ENCODE data around the gene CIC. TPM values are rescaled to one million over a fixed set of nuclear protein-coding genes. Genes with fewer than 3 reads are reported as not detected.

The CIC gene
- polyA plus RNA-seq (2013, experiment 1 of 4), result 73.7 TPM
- 80.8 TPM for polyA plus RNA-seq (2013, experiment 2 of 4)
- polyA plus RNA-seq (2013, experiment 3 of 4), result 61.1 TPM
- polyA plus RNA-seq (2013, experiment 4 of 4), result 66.8 TPM

DNA sequence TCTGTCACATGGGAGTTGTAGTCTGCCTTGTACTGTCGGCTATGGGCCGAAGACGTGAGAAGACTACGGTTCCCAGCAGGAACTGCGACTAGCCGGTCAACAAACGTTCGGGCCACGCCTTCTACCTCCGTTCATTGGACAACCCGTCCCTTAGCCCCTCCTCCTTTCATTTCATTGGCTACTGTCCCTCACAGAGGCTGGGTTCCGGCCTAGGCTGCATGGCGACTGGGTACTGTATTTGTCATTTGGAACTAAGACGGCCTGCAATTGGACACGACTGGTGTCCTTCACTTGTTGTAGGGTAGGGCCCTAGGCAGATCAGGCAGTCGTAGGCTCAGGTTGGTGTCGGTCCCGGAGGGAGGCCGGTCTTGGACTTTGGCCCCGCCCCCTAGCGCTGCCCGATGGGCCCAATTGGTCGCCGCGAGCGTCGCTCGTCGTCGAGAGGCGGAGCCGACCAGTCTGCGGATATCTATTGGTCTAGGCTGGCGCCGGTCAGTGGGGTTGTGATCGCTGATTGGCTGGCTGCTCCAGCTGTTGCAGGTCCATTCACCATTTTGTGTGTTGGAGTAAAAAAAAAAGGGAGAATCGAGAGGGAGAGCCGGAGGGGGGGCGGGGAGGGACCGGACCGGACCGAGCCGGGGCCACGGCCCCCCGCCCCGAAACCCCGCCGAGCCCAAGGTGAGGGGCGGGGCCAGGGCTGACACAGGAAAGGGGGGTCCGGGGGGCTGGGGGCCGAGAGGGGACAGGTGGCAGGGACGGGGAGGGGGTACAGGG is at the start of gene CIC:
CIC (plus strand) TSS at position 549 of the 774 bp plus-strand sequence. CDS start 2,532 bp downstream, outside the sequence.
- Histone ChIP-seq H3K27ac (ENCODE audit: insufficient read depth, low read depth, low read length, poor library complexity, severe bottlenecking) (peak within 1 kb of the TSS; percentile 94), H3K27me3 (ENCODE audit: control insufficient read depth, insufficient read depth, low read length, poor library complexity, severe bottlenecking) (no peaks in the 10 kb centered on the region), H3K36me3 (ENCODE audit: control insufficient read depth, insufficient read depth, low read length) (no peaks in the 10 kb centered on the region), H3K9me3 (ENCODE audit: control insufficient read depth, low read length) (no peaks in the 10 kb centered on the region), H3K4me3 (ENCODE audit: insufficient read depth, low read depth, low read length) (peak within 1 kb of the TSS; percentile 70), H3K4me1 (ENCODE audit: control insufficient read depth, insufficient read depth, low read length) (peaks cover 12% of the 10 kb centered on the region)
- 0 to 1% methylated on average over 48 to 52 of the region's 52 CpGs for WGBS, 2 experiments

DNA sequence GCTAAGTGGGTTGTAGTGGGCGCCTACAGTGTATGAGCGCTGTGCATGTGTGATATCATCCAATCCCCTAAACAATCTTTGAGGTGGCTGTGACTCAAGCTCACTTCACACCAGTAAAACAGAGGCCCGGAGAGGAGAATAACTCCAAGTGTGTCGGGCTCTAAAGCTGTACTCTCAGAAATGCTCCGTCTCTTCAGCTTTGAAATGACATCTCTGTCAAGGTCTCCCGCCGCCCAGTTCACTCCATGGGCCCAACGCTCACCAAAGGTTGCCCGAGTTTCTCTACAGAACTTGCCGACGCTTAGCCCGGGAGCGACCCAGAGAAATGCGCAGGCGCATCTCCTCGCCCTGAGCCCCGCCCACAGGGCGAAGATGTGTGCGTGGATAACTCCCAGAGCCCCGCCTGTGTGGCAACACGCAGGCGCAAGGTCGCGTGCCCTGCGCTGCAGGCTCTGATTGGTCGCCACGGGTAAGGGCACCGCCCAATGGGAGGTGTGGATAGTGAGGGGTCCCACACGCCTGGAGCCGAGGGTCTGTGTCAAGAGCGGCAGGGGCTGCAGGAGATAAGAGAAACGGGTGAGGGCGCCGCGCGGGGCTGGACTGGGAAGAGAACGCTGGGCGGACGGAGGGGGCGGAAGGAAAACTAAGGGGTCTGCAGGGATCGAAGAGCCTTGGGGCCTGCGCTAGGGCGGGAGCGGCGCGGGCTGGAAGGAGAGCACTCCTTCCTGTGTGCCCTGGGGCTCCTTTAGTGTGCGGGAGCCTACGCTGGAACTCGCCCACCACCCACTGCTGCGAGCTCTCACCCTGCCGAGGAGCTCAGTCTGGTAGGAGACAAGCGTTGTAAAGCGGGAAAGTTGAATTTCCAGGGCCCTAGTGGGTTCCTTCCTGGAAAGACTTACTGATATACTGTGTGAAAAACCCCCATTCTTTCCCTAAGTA is 49.0 kb upstream of the CIC start, which contains the start of gene ZNF526:
ZNF526 (plus strand) TSS at position 501 of the 939 bp plus-strand sequence. CDS start 4,092 bp downstream, outside the sequence.
- peaks cover 11% of the 10 kb centered on the region for H3K36me3 ChIP-seq (ENCODE audit: control insufficient read depth, insufficient read depth, low read length)
- WGBS, 2 experiments, result 3% methylated on average over 53 of the region's 53 CpGs
- peak within 1 kb of the TSS; percentile 80 for H3K27ac ChIP-seq (ENCODE audit: insufficient read depth, low read depth, low read length, poor library complexity, severe bottlenecking)
- H3K9me3 ChIP-seq (ENCODE audit: control insufficient read depth, low read length), result no peaks in the 10 kb centered on the region
- peak within 1 kb of the TSS; percentile 89 for H3K4me3 ChIP-seq (ENCODE audit: insufficient read depth, low read depth, low read length)
- H3K4me1 ChIP-seq (ENCODE audit: control insufficient read depth, insufficient read depth, low read length), result peaks cover 22% of the 10 kb centered on the region
- H3K27me3 ChIP-seq (ENCODE audit: control insufficient read depth, insufficient read depth, low read length, poor library complexity, severe bottlenecking), result no peaks in the 10 kb centered on the region

- H3K27ac ChIP-seq (ENCODE audit: insufficient read depth, low read depth, low read length, poor library complexity, severe bottlenecking), result peak overlapping the region; percentile 80
- peak overlapping the region; percentile 89 for H3K4me3 ChIP-seq (ENCODE audit: insufficient read depth, low read depth, low read length)
- H3K36me3 ChIP-seq (ENCODE audit: control insufficient read depth, insufficient read depth, low read length), result peaks cover 14% of the 10 kb centered on the region
- H3K9me3 ChIP-seq (ENCODE audit: control insufficient read depth, low read length), result no peaks in the 10 kb centered on the region
- peaks cover 18% of the 10 kb centered on the region for H3K4me1 ChIP-seq (ENCODE audit: control insufficient read depth, insufficient read depth, low read length)
- no peaks in the 10 kb centered on the region for H3K27me3 ChIP-seq (ENCODE audit: control insufficient read depth, insufficient read depth, low read length, poor library complexity, severe bottlenecking)
- 8 to 9% methylated on average over 6 of the region's 6 CpGs for WGBS, 2 experiments
Measured at GRCh38 chr19:42220751-42221097, 48.3 kb upstream of the CIC start.

- H3K36me3 ChIP-seq (ENCODE audit: control insufficient read depth, insufficient read depth, low read length), result peaks cover 26% of the 10 kb centered on the region
- H3K4me3 ChIP-seq (ENCODE audit: insufficient read depth, low read depth, low read length), result no peak overlapping the region
- no peaks in the 10 kb centered on the region for H3K27me3 ChIP-seq (ENCODE audit: control insufficient read depth, insufficient read depth, low read length, poor library complexity, severe bottlenecking)
- no peak overlapping the region for H3K27ac ChIP-seq (ENCODE audit: insufficient read depth, low read depth, low read length, poor library complexity, severe bottlenecking)
- no peaks in the 10 kb centered on the region for H3K9me3 ChIP-seq (ENCODE audit: control insufficient read depth, low read length)
- peaks cover 5% of the 10 kb centered on the region for H3K4me1 ChIP-seq (ENCODE audit: control insufficient read depth, insufficient read depth, low read length)
- 96% methylated on average over 37 of the region's 37 CpGs for WGBS, 2 experiments
Measured at GRCh38 chr19:42224940-42225717, 43.9 kb upstream of the CIC start.

GRCh38 chr19:42225718-42226292 is 43.2 kb upstream of the CIC start:
- H3K9me3 ChIP-seq (ENCODE audit: control insufficient read depth, low read length), result no peaks in the 10 kb centered on the region
- no peaks in the 10 kb centered on the region for H3K27me3 ChIP-seq (ENCODE audit: control insufficient read depth, insufficient read depth, low read length, poor library complexity, severe bottlenecking)
- peaks cover 26% of the 10 kb centered on the region for H3K36me3 ChIP-seq (ENCODE audit: control insufficient read depth, insufficient read depth, low read length)
- no peak overlapping the region for H3K4me3 ChIP-seq (ENCODE audit: insufficient read depth, low read depth, low read length)
- no peak overlapping the region for H3K27ac ChIP-seq (ENCODE audit: insufficient read depth, low read depth, low read length, poor library complexity, severe bottlenecking)
- 95 to 96% methylated on average over 33 of the region's 33 CpGs for WGBS, 2 experiments
- peaks cover 5% of the 10 kb centered on the region for H3K4me1 ChIP-seq (ENCODE audit: control insufficient read depth, insufficient read depth, low read length)

DNA sequence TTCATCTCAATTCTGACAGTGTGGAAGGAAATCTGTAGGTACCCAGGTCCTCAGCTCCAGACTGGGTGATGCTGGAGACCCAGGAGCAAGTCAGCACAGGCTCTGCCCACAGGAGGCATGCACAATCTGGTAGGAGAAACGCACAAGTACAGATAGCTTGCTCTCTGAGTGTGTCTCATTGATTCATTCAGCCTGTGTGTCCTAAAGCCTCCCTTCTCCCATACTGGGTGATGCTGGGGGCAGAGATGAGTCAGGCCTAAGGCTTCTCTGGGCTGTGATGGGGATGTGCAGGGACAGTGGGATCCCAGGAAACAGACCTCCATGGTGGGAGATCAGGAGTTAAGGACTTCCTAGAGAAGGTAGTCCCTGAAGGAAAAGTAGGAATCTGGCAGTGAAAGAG is 42.2 kb upstream of the CIC start:
- Histone ChIP-seq H3K27me3 (ENCODE audit: control insufficient read depth, insufficient read depth, low read length, poor library complexity, severe bottlenecking) (no peaks in the 10 kb centered on the region), H3K36me3 (ENCODE audit: control insufficient read depth, insufficient read depth, low read length) (peaks cover 26% of the 10 kb centered on the region), H3K9me3 (ENCODE audit: control insufficient read depth, low read length) (no peaks in the 10 kb centered on the region), H3K4me1 (ENCODE audit: control insufficient read depth, insufficient read depth, low read length) (no peaks in the 10 kb centered on the region), H3K27ac (ENCODE audit: insufficient read depth, low read depth, low read length, poor library complexity, severe bottlenecking) (no peak overlapping the region), H3K4me3 (ENCODE audit: insufficient read depth, low read depth, low read length) (no peak overlapping the region)
- 93 to 94% methylated on average over 1 of the region's 1 CpG for WGBS, 2 experiments

- Histone ChIP-seq H3K9me3 (ENCODE audit: control insufficient read depth, low read length) (no peaks in the 10 kb centered on the region), H3K36me3 (ENCODE audit: control insufficient read depth, insufficient read depth, low read length) (peaks cover 36% of the 10 kb centered on the region), H3K27ac (ENCODE audit: insufficient read depth, low read depth, low read length, poor library complexity, severe bottlenecking) (no peak overlapping the region), H3K4me3 (ENCODE audit: insufficient read depth, low read depth, low read length) (no peak overlapping the region), H3K4me1 (ENCODE audit: control insufficient read depth, insufficient read depth, low read length) (no peaks in the 10 kb centered on the region), H3K27me3 (ENCODE audit: control insufficient read depth, insufficient read depth, low read length, poor library complexity, severe bottlenecking) (no peaks in the 10 kb centered on the region)
- 88 to 90% methylated on average over 4 of the region's 4 CpGs for WGBS, 2 experiments
Measured at GRCh38 chr19:42228641-42229040, 40.4 kb upstream of the CIC start.

DNA sequence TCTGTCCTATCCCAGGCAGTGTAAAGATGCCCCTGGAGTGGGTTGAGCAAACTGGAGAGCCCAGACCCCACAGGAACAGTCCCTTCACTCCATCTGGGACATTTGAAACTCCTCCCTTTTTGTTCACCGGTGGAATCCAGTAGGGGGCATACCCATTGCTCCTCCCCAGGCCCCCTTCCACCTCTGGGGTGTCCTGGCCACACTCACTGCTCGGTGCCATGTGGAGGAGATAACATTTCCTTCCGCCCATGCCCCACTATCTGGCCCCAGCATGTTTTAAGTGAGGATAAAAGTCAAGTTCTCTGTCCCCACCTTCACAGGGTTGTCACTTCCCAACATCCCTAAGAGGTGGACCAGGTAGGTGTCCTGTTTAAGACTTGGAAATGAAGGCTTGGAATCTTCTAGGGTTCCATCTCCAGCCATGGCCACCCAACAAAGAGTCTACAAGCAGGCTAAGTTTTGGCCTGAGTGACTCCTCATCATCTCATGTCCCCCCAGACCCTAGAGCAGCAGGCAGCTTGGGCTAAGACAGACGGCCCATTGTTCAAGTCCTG is 39.7 kb upstream of the CIC start:
- Histone ChIP-seq H3K27me3 (ENCODE audit: control insufficient read depth, insufficient read depth, low read length, poor library complexity, severe bottlenecking) (no peaks in the 10 kb centered on the region), H3K4me3 (ENCODE audit: insufficient read depth, low read depth, low read length) (no peak overlapping the region), H3K9me3 (ENCODE audit: control insufficient read depth, low read length) (no peaks in the 10 kb centered on the region), H3K27ac (ENCODE audit: insufficient read depth, low read depth, low read length, poor library complexity, severe bottlenecking) (peak overlapping the region; percentile 44), H3K36me3 (ENCODE audit: control insufficient read depth, insufficient read depth, low read length) (peaks cover 40% of the 10 kb centered on the region), H3K4me1 (ENCODE audit: control insufficient read depth, insufficient read depth, low read length) (no peaks in the 10 kb centered on the region)
- 91 to 92% methylated on average over 4 of the region's 4 CpGs for WGBS, 2 experiments

- H3K4me3 ChIP-seq (ENCODE audit: insufficient read depth, low read depth, low read length), result no peak overlapping the region
- H3K36me3 ChIP-seq (ENCODE audit: control insufficient read depth, insufficient read depth, low read length), result peaks cover 40% of the 10 kb centered on the region
- H3K27ac ChIP-seq (ENCODE audit: insufficient read depth, low read depth, low read length, poor library complexity, severe bottlenecking), result no peak overlapping the region
- no peaks in the 10 kb centered on the region for H3K4me1 ChIP-seq (ENCODE audit: control insufficient read depth, insufficient read depth, low read length)
- no peaks in the 10 kb centered on the region for H3K9me3 ChIP-seq (ENCODE audit: control insufficient read depth, low read length)
- WGBS, 2 experiments, result 91 to 93% methylated on average over 8 of the region's 8 CpGs
- H3K27me3 ChIP-seq (ENCODE audit: control insufficient read depth, insufficient read depth, low read length, poor library complexity, severe bottlenecking), result no peaks in the 10 kb centered on the region
Measured at GRCh38 chr19:42229855-42230351, 39.1 kb upstream of the CIC start.
